Psoas muscle (tissue), 8 donors: ENCODE results near the gene KAZN. TPM values are rescaled to one million over a fixed set of nuclear protein-coding genes. Genes with fewer than 3 reads are reported as not detected.

Source experiments
- ATAC-seq, 4 donors: fragments of 200-7000 bp; cut with Tn5 transposase; one replicate each; pipeline ENCODE4 v1.9.1; 2020; ENCODE audit warnings: moderate library complexity in 3 of 4, mild to moderate bottlenecking in 2 of 4
- DNase-seq, 2 donors: peaks; one replicate each; pipeline ENCODE4 v3.0.0-alpha.2; 2020
- H3K27ac ChIP-seq: fragments of 200-600 bp; one replicate; pipeline ENCODE4 v1.8.0; 2022
- H3K27me3 ChIP-seq, 3 donors: fragments of 200-600 bp in 1 of 3; one replicate each; pipeline versions ENCODE4 v1.6.1 to v1.8.0; 2013 to 2022; ENCODE audit warnings: low read length in 2 of 3, mild to moderate bottlenecking in 2 of 3, moderate library complexity in 1 of 3; ENCODE audit not compliant: insufficient read depth in 3 of 3
- H3K36me3 ChIP-seq, 2 donors: fragments of 200-600 bp in 1 of 2; one replicate each; pipeline versions ENCODE4 v1.6.1 to v1.8.0; 2013 to 2022; ENCODE audit warnings: low read depth in 1 of 2, mild to moderate bottlenecking in 1 of 2, moderate library complexity in 1 of 2; ENCODE audit not compliant: insufficient read depth in 1 of 2
- H3K4me1 ChIP-seq: fragments of 200-600 bp; one replicate; pipeline ENCODE4 v1.8.0; 2022
- H3K4me3 ChIP-seq: fragments of 200-600 bp; one replicate; pipeline ENCODE4 v1.8.0; 2022; ENCODE audit warnings: mild to moderate bottlenecking
- H3K9me3 ChIP-seq: fragments of 200-600 bp; one replicate; pipeline ENCODE4 v1.8.0; 2022
- WGBS, 3 donors: extraction: QIAGEN DNeasy Blood & Tissue Kit; methylation state at CpG; one replicate each; pipeline versions ENCODE4 v1.1.6 to v1.1.7; 2013; 5-methylcytosine and 5-hydroxymethylcytosine counted together
- intact Hi-C, 2 donors: fragments of 100-400 bp; cut with DNase I; formaldehyde crosslinking; loops; one replicate each; pipeline versions ENCODE4 v1.11.0 to v1.14.2; 2022
- polyA plus RNA-seq, 3 donors: library from polyadenylated mRNA; stranded (reverse); fragments of 200-250 nt; gene quantifications; one replicate each; pipeline ENCODE4 v1.2.3, GENCODE V29; 2013
- total RNA-seq, 4 donors: library from RNA; stranded (reverse); fragmentation: NEBNext Ultra II Directional in 2 of 4; extraction: Animal tissue kit (Norgen Biotek cat#: 25700) in 2 of 4; gene quantifications; one replicate each; pipeline versions ENCODE4 v1.2.1 to v1.2.4, GENCODE V29; 2021 to 2023
- TF ChIP-seq, protein P1 (sequence below): fragments of 200-600 bp; IDR thresholded peaks from one replicate; pipeline ENCODE4 v1.8.0; 2022; ENCODE audit warnings: antibody characterized with exemption
- donor health status: healthy with polysubstance abuse.
- donor health status: DM: no; HTN: no; CAD: no; lungs with moderate emphysema.
- donor health status: Bipolar disorder and iron deficiency.
- donor health status: healthy.
- donor health status: DM: yes; HTN: yes; CAD: no.
- donor health status: DM: no; HTN: no; CAD: no.
- donor health status: DM: no; HTN: no; CAD: no.
- donor health status: DM: yes; HTN: yes; CAD: no.

Gene KAZN
- total and polyA plus RNA-seq, 7 donors: 0.23 to 2.3 (median 0.97) TPM

DNA sequence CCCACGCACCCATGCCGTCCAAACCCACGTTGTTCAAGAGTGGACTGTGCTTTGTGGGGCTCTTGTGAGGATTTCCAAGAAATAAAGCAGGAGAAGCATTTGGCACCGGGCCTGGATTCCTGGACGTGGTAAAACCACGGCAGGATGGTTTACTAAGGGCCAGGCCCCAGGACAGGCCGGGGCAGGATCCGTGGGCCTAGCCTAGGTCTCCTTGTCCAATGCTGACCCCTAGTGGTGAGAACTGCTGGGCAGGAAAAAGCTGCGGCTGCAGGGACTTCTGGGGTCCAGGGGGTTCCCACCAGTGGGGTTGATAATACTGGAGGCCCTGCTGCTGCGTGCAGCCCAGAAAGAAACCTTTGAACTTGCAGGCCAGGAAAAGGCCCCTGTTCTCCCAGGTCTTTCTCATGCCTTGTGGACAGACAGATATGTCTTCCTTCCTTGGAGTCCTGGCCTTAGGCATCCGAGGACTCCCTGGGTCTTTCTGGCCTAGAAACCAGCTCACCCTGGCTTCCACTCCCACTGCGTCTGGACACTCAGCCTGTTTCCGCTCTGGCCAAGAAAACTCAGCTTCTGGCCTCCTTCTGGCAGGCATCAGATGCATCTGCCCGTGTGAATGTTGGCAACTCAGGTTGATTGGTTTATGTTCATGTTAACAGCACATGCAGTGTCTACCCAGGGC, 448.1 kb downstream of the KAZN start:
- H3K9me3 ChIP-seq: no peaks in the 10 kb centered on the region
- no peaks in the 10 kb centered on the region for H3K4me1 ChIP-seq
- ATAC-seq (peak in 3 of 4 donors; percentile 44 to 71 (median 54)), DNase-seq (peak; percentile 71 to 75)
- no peaks in the 10 kb centered on the region for H3K36me3 ChIP-seq
- H3K4me3 ChIP-seq: no peak overlapping the region
- 27 to 29% (median 28%) methylated on average over 14 of the region's 14 CpGs for WGBS, 3 donors
- no peak overlapping the region for H3K27ac ChIP-seq
- no peaks in the 10 kb centered on the region for H3K27me3 ChIP-seq
- TF ChIP-seq, protein P1, sequence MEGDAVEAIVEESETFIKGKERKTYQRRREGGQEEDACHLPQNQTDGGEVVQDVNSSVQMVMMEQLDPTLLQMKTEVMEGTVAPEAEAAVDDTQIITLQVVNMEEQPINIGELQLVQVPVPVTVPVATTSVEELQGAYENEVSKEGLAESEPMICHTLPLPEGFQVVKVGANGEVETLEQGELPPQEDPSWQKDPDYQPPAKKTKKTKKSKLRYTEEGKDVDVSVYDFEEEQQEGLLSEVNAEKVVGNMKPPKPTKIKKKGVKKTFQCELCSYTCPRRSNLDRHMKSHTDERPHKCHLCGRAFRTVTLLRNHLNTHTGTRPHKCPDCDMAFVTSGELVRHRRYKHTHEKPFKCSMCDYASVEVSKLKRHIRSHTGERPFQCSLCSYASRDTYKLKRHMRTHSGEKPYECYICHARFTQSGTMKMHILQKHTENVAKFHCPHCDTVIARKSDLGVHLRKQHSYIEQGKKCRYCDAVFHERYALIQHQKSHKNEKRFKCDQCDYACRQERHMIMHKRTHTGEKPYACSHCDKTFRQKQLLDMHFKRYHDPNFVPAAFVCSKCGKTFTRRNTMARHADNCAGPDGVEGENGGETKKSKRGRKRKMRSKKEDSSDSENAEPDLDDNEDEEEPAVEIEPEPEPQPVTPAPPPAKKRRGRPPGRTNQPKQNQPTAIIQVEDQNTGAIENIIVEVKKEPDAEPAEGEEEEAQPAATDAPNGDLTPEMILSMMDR: peak; percentile 78
- intact Hi-C loops: loop anchor here (10.0 kb wide), 2 partner anchors 272 to 1082 kb away; no protein-coding TSS in a partner anchor

DNA sequence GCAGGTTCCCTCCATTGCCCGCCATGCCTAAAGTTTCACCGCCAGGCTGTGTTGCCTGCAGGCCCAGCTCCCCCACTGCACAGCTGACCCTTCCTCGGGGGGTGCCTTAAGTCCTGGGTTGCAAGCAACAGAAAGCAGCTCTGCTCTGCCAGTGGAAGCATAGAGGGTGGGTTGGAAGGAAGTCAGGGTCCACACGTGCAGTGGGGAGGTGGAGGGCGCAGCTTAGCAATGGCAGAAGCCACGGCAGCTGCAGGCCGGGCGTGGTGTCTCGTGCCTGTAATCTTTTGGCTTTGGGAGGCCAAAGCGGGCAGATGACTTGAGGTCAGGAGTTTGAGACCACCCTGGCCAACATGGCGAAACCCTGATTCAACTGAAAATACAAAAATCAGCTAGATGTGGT, 448.8 kb downstream of the KAZN start:
- Histone ChIP-seq H3K9me3 (no peaks in the 10 kb centered on the region), H3K4me1 (no peaks in the 10 kb centered on the region), H3K36me3 (no peaks in the 10 kb centered on the region), H3K27me3 (no peaks in the 10 kb centered on the region), H3K27ac (no peak overlapping the region), H3K4me3 (no peak overlapping the region)
- TF ChIP-seq, protein P1: no peak
- no peak for ATAC-seq
- DNase-seq: no peak
- intact Hi-C loops: loop anchor here (10.0 kb wide), 2 partner anchors 272 to 1082 kb away; no protein-coding TSS in a partner anchor
- 82 to 88% (median 85%) methylated on average over 11 of the region's 11 CpGs for WGBS, 3 donors

DNA sequence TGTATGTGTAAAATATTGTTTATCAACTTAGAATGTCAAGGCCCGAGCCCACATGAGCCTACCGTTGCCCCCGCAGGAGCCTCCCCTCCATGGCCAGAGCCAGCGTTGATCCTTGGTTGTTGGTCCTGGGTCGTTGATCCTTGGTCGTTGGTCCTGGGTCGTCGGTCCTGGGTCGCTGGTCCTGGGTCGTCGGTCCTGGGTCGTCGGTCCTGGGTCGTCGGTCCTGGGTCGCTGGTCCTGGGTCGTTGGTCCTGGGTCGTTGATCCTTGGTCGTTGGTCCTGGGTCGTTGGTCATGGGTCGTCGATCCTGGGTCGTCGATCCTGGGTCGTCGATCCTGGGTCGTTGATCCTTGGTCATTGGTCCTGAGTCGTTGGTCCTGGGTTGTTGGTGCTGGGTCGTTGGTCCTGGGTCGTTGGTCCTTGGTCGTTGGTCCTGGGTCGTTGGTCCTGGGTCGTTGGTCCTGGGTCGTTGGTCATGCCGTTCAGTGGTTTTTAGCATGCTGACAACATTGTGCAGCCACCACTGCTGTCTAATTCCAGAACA, 450.0 kb downstream of the KAZN start:
- Histone ChIP-seq H3K9me3 (no peaks in the 10 kb centered on the region), H3K4me3 (no peak overlapping the region), H3K36me3 (no peaks in the 10 kb centered on the region), H3K27ac (no peak overlapping the region), H3K27me3 (no peaks in the 10 kb centered on the region), H3K4me1 (no peaks in the 10 kb centered on the region)
- no peak for DNase-seq
- 84 to 85% (median 85%) methylated on average over 33 to 35 of the region's 35 CpGs for WGBS, 3 donors
- TF ChIP-seq, protein P1: no peak
- no peak for ATAC-seq
- intact Hi-C loops: loop anchor here (10.0 kb wide), 2 partner anchors 274 to 1084 kb away; no protein-coding TSS in a partner anchor

DNA sequence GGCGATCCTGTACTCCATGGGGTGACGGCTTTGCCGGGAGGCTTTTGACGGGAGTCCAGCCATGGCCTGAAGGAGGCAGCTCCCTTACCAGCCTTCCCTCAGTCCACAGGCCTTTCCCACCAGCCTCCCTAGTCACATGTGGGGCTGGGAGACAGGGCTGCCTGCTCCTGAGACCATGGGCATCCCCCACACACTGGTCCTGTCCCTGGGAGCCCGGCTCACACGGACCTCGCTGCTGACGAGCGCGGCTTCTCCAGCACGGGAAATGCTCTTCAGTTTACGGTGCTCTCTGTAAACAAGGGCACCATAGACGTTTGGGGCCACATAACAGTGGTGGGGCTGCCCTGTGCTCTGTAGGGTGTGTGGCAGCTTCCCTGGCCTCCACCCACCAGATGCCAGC, 450.6 kb downstream of the KAZN start:
- H3K4me3 ChIP-seq: no peak overlapping the region
- WGBS, 3 donors: 87 to 93% (median 92%) methylated on average over 13 of the region's 13 CpGs
- DNase-seq (peak in 1 of 2 donors; percentile 38), ATAC-seq (no peak)
- no peaks in the 10 kb centered on the region for H3K36me3 ChIP-seq
- intact Hi-C loops: loop anchor here (10.0 kb wide), 2 partner anchors 274 to 1084 kb away; no protein-coding TSS in a partner anchor
- H3K27ac ChIP-seq: no peak overlapping the region
- H3K4me1 ChIP-seq: no peaks in the 10 kb centered on the region
- no peaks in the 10 kb centered on the region for H3K9me3 ChIP-seq
- H3K27me3 ChIP-seq: no peaks in the 10 kb centered on the region
- TF ChIP-seq, protein P1: no peak
